H54 (cell line): ENCODE data around the gene GOLGA8B.
"Not testable (repeated sequence)": the region's sequence is repeated elsewhere in the genome, so short reads cannot be mapped to it uniquely, and the experiment has no call there.

ENCODE experiments used
- DNase-seq: peaks from one replicate; pipeline ENCODE4 v3.0.0; 2011; ENCODE audit warnings: low spot score, mixed read lengths; ENCODE audit not compliant: insufficient read length
- FAIRE-seq: peaks from 3 replicates; lab custom pipeline; 2011; peaks lifted over from hg19 to GRCh38; lab: Jason Lieb, UNC

GOLGA8B gene

DNA sequence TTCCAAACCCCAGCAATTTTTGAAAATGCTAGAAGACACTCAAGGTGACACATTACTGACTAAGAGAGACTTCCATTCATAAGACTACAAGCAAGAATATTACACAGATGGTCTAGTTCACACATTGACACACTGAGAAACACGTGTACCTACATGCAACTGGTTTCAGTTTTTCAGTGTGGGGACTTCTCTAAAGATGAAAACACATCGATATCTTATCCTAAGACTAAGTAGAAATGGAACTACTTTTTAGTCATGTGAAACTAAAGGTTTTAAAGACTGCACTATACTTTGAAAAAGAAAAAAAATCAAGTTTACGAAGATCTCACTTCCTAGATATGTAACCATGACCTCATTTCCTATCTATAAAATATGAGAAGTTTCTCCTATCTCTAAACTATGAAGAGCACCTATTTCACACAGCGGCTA, 34.1 kb downstream of the GOLGA8B start:
- DNase-seq, FAIRE-seq: not testable (repeated sequence)

- DNase-seq: not testable (repeated sequence)
- FAIRE-seq: peak; percentile 96
These were observed 39.4 kb downstream of the GOLGA8B start for GRCh38 chr15:34543860-34544649.

DNA sequence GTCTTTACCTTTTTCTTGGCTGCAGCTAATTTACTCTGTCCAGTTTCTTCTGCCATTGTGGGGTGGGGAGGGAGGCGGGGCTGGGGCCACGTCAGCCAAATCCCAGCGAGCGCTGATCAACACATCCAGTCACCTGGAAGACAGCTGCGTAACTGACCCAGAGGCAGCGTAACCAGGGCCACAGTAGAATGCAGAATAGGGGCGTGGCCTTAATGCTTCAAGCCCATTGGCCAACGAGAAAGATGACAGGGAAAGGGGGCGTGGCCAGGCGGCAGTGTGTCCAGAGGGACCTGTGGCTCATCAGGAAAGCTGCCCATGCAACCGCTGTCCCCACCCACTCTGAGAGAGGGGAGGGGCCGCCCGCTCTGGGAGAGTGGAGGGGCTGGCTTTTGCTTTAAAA, 47.6 kb downstream of the GOLGA8B start:
- not testable (repeated sequence) for FAIRE-seq, DNase-seq
